SK-N-SH (cell line): ENCODE results near the gene TAC3. TPM values are rescaled to one million over a fixed set of nuclear protein-coding genes. Genes with fewer than 3 reads are reported as not detected.

ENCODE experiments used
- CTCF ChIA-PET: fragments of 300-600, 350-600 bp; formaldehyde crosslinking; extraction: SDS; loops from one replicate; lab custom pipeline; 2021; lab: Yijun Ruan, JAX
- POLR2A ChIA-PET: fragments of 350-600 bp; sonication (Branson Sonifier 250); formaldehyde crosslinking; extraction: SDS; loops from one replicate; lab custom pipeline; 2020; ENCODE audit warnings: antibody characterized with exemption, inconsistent platforms; lab: Yijun Ruan, JAX
- DNase-seq: peaks from one replicate; pipeline ENCODE4 v3.0.0; 2012
- H2AFZ ChIP-seq: fragments of 200-600 bp; sonication (generic); 2 replicates; pipeline ENCODE4 v1.8.1; 2016; ENCODE audit warnings: antibody characterized with exemption, mild to moderate bottlenecking, low read depth
- H3F3A ChIP-seq: fragments of 200-600 bp; sonication (generic); replicated peaks from 2 replicates; pipeline ENCODE3; 2016; ENCODE audit warnings: antibody characterized with exemption, mild to moderate bottlenecking; ENCODE audit not compliant: insufficient read depth
- H3K27ac ChIP-seq, 2 experiments: fragments of 200-500 bp in 1 of 2; fragments of 200-600 bp in 1 of 2; sonication (Bioruptor generic) in 1 of 2; sonication (generic), shearing (Covaris generic) in 1 of 2; 2 replicates each; pipeline versions ENCODE4 v1.5.1 to v1.6.1; 2014 to 2016; ENCODE audit warnings: low read depth in 2 of 2, inconsistent platforms in 1 of 2, low read length in 1 of 2, mild to moderate bottlenecking in 1 of 2, mixed read lengths in 1 of 2
- H3K27me3 ChIP-seq: fragments of 200-600 bp; sonication (generic), shearing (Covaris generic); 2 replicates; pipeline ENCODE4 v1.6.1; 2016; ENCODE audit warnings: mixed run types; ENCODE audit not compliant: insufficient read depth
- H3K36me3 ChIP-seq, 2 experiments: fragments of 200-500 bp in 1 of 2; fragments of 200-600 bp in 1 of 2; sonication (Bioruptor generic) in 1 of 2; sonication (generic) in 1 of 2; replicated peaks in 1 of 2; 2 replicates each; pipeline versions ENCODE3 to v1.5.1; 2014 to 2016; ENCODE audit warnings: low read length in 1 of 2, mild to moderate bottlenecking in 1 of 2; ENCODE audit not compliant: insufficient read depth in 2 of 2, control insufficient read depth in 1 of 2
- H3K4me1 ChIP-seq, 2 experiments: fragments of 200-500 bp in 1 of 2; fragments of 200-600 bp in 1 of 2; sonication (Bioruptor generic) in 1 of 2; sonication (generic), shearing (Covaris generic) in 1 of 2; 2 replicates each; pipeline versions ENCODE4 v1.5.1 to v1.6.1; 2014 to 2016; ENCODE audit warnings: low read depth in 1 of 2, low read length in 1 of 2, mixed run types in 1 of 2; ENCODE audit not compliant: insufficient read depth in 2 of 2, control insufficient read depth in 1 of 2
- H3K4me2 ChIP-seq: fragments of 200-600 bp; sonication (generic), shearing (Covaris generic); 2 replicates; pipeline ENCODE4 v1.6.1; 2017; ENCODE audit warnings: mixed run types
- H3K4me3 ChIP-seq, 2 experiments: fragments of 200-500 bp in 1 of 2; fragments of 200-600 bp in 1 of 2; sonication (Bioruptor generic) in 1 of 2; sonication (generic), shearing (Covaris generic) in 1 of 2; 2 replicates each; pipeline versions ENCODE4 v1.5.1 to v1.8.1; 2014 to 2016; ENCODE audit warnings: low read depth in 2 of 2, inconsistent platforms in 1 of 2, low read length in 1 of 2, mild to moderate bottlenecking in 1 of 2, mixed read lengths in 1 of 2, moderate library complexity in 1 of 2
- H3K79me2 ChIP-seq: fragments of 200-600 bp; sonication (generic); 2 replicates; pipeline ENCODE4 v1.8.1; 2017; ENCODE audit warnings: mild to moderate bottlenecking; ENCODE audit not compliant: insufficient read depth
- H3K9ac ChIP-seq: fragments of 200-600 bp; sonication (generic); 2 replicates; pipeline ENCODE4 v1.6.1; 2017; ENCODE audit warnings: mixed run types
- H3K9me2 ChIP-seq: fragments of 200-600 bp; sonication (generic); 2 replicates; pipeline ENCODE4 v1.6.1; 2017; ENCODE audit warnings: mixed run types
- H3K9me3 ChIP-seq: fragments of 200-600 bp; sonication (generic); 2 replicates; pipeline ENCODE4 v1.6.1; 2017; ENCODE audit warnings: mixed run types, mild to moderate bottlenecking, moderate library complexity
- H4K20me1 ChIP-seq: fragments of 200-600 bp; sonication (generic); 2 replicates; pipeline ENCODE4 v1.6.1; 2017; ENCODE audit warnings: mild to moderate bottlenecking, mixed run types; ENCODE audit not compliant: insufficient read depth
- CHD2 ChIP-seq: fragments of 150-350 bp; IDR thresholded peaks from 2 replicates; pipeline ENCODE4 v1.6.1; 2018; ENCODE audit warnings: low read length; ENCODE audit not compliant: partially characterized antibody
- ELF1 ChIP-seq: IDR thresholded peaks from 2 replicates; pipeline ENCODE4 v1.4.0; 2012
- EP300 ChIP-seq, 2 experiments: IDR thresholded peaks; 2 replicates each; pipeline versions ENCODE4 v1.4.0 to v1.6.1; 2012; ENCODE audit warnings: borderline replicate concordance in 1 of 2, low read depth in 1 of 2, low read length in 1 of 2
- EZH2phosphoT487 ChIP-seq: fragments of 200-600 bp; sonication (generic); IDR thresholded peaks from 2 replicates; pipeline ENCODE4 v1.6.1; 2017; ENCODE audit warnings: low read depth, mixed run types, mild to moderate bottlenecking, antibody characterized with exemption, moderate library complexity, borderline replicate concordance
- FOSL2 ChIP-seq: IDR thresholded peaks from 2 replicates; pipeline ENCODE4 v1.4.0; 2012; ENCODE audit warnings: low read depth, mild to moderate bottlenecking, moderate library complexity, borderline replicate concordance
- FOXJ3 ChIP-seq: sonication (generic); formaldehyde crosslinking; IDR thresholded peaks from 2 replicates; pipeline ENCODE4 v1.5.1; 2020; ENCODE audit warnings: mild to moderate bottlenecking, missing genetic modification reagents
- FOXM1 ChIP-seq: IDR thresholded peaks from 2 replicates; pipeline ENCODE4 v1.4.0; 2012; ENCODE audit warnings: low read depth, mild to moderate bottlenecking
- GABPA ChIP-seq: IDR thresholded peaks from 2 replicates; pipeline ENCODE4 v1.4.0; 2012; ENCODE audit warnings: low read depth, mild to moderate bottlenecking
- MEF2A ChIP-seq: IDR thresholded peaks from 2 replicates; pipeline ENCODE4 v1.4.0; 2012; ENCODE audit warnings: low read depth, borderline replicate concordance
- MXI1 ChIP-seq: IDR thresholded peaks from 2 replicates; pipeline ENCODE4 v1.6.1; 2012; ENCODE audit warnings: mild to moderate bottlenecking, low read depth, low read length, improper control_type of control experiment
- NRF1 ChIP-seq: IDR thresholded peaks from 2 replicates; pipeline ENCODE4 v1.6.1; 2012; ENCODE audit warnings: low read depth, mild to moderate bottlenecking, low read length
- PBX3 ChIP-seq: IDR thresholded peaks from 2 replicates; pipeline ENCODE4; 2012
- POLR2AphosphoS5 ChIP-seq: IDR thresholded peaks from 2 replicates; pipeline ENCODE4 v1.6.1; 2012; ENCODE audit warnings: low read depth, low read length
- RXRA ChIP-seq: IDR thresholded peaks from 2 replicates; pipeline ENCODE4 v1.4.0; 2012; ENCODE audit warnings: low read depth, mild to moderate bottlenecking, borderline replicate concordance
- TEAD4 ChIP-seq: IDR thresholded peaks from 2 replicates; pipeline ENCODE4 v1.4.0; 2012; ENCODE audit warnings: mild to moderate bottlenecking, borderline replicate concordance; ENCODE audit not compliant: insufficient read depth
- USF1 ChIP-seq: IDR thresholded peaks from 2 replicates; pipeline ENCODE4 v1.4.0; 2012; ENCODE audit warnings: low read depth, borderline replicate concordance
- WGBS: methylation state at CpG from one replicate; pipeline ENCODE4 v1.1.6; 2017; ENCODE audit warnings: low lambda C conversion rate; 5-methylcytosine and 5-hydroxymethylcytosine counted together
- polyA plus RNA-seq, 3 experiments: library from polyadenylated mRNA; depleted of rRNA; stranded (reverse); fragments of >200 nt; gene quantifications; 2 replicates each; pipeline ENCODE4 v1.2.3, GENCODE V29; 2012
- TF ChIP-seq, protein P1 (sequence below): fragments of 200-600 bp; sonication (generic); IDR thresholded peaks from 2 replicates; pipeline ENCODE4 v1.6.1; 2017; ENCODE audit warnings: antibody characterized with exemption, mild to moderate bottlenecking, moderate library complexity
- TF ChIP-seq, protein P2 (sequence below): fragments of 150-350 bp; IDR thresholded peaks from 2 replicates; pipeline ENCODE4 v1.6.1; 2016; ENCODE audit warnings: mild to moderate bottlenecking, low read depth, low read length

Gene TAC3
- polyA plus RNA-seq, 1 of the 3 experiments (the other 2 are of a cell fraction), result not detected

- no peak overlapping the region for H3K4me3 ChIP-seq
- TF ChIP-seq POLR2AphosphoS5, result no peak
- TF ChIP-seq CHD2, result no peak
- TF ChIP-seq EZH2phosphoT487, result no peak
- no peak for TF ChIP-seq GABPA
- no peak for TF ChIP-seq FOSL2
- TF ChIP-seq FOXJ3 (CRISPR knock-in tag), result no peak
- TF ChIP-seq, protein P1, sequence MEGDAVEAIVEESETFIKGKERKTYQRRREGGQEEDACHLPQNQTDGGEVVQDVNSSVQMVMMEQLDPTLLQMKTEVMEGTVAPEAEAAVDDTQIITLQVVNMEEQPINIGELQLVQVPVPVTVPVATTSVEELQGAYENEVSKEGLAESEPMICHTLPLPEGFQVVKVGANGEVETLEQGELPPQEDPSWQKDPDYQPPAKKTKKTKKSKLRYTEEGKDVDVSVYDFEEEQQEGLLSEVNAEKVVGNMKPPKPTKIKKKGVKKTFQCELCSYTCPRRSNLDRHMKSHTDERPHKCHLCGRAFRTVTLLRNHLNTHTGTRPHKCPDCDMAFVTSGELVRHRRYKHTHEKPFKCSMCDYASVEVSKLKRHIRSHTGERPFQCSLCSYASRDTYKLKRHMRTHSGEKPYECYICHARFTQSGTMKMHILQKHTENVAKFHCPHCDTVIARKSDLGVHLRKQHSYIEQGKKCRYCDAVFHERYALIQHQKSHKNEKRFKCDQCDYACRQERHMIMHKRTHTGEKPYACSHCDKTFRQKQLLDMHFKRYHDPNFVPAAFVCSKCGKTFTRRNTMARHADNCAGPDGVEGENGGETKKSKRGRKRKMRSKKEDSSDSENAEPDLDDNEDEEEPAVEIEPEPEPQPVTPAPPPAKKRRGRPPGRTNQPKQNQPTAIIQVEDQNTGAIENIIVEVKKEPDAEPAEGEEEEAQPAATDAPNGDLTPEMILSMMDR, result no peak
- TF ChIP-seq, protein P2, sequence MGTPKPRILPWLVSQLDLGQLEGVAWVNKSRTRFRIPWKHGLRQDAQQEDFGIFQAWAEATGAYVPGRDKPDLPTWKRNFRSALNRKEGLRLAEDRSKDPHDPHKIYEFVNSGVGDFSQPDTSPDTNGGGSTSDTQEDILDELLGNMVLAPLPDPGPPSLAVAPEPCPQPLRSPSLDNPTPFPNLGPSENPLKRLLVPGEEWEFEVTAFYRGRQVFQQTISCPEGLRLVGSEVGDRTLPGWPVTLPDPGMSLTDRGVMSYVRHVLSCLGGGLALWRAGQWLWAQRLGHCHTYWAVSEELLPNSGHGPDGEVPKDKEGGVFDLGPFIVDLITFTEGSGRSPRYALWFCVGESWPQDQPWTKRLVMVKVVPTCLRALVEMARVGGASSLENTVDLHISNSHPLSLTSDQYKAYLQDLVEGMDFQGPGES, result no peak
- TF ChIP-seq PBX3, result no peak
- TF ChIP-seq, all 33 proteins: peak for 0
- no peaks in the 10 kb centered on the region for H3K9me3 ChIP-seq
- no peaks in the 10 kb centered on the region for H3K79me2 ChIP-seq
- H3K4me2 ChIP-seq, result no peak overlapping the region
- no peaks in the 10 kb centered on the region; a peak in 2 of 4 replicates for H3K4me1 ChIP-seq
- peaks cover 14% of the 10 kb centered on the region; the same call in 1 of the 2 replicates for H4K20me1 ChIP-seq
- H2AFZ ChIP-seq, result no peak overlapping the region
- H3K36me3 ChIP-seq, result peaks cover 7 to 28% of the 10 kb centered on the region in 2 experiments
- H3K9ac ChIP-seq, result no peak overlapping the region
- H3K27ac ChIP-seq, result no peak overlapping the region
- ChIA-PET CTCF (interaction anchor here (1.2 to 2.6 kb wide), 4 partner anchors 8 to 70 kb away, joined by 3 to 13 read pairs (median 4); no protein-coding TSS in a partner anchor), POLR2A (no interaction called here)
- no peak for DNase-seq
- H3F3A ChIP-seq, result no peaks in the 10 kb centered on the region
- no peaks in the 10 kb centered on the region for H3K9me2 ChIP-seq
- no peaks in the 10 kb centered on the region for H3K27me3 ChIP-seq
- WGBS, result 94% methylated on average over 22 of the region's 26 CpGs
Measured at GRCh38 chr12:56995201-56995929, 21.0 kb downstream of the TAC3 start.

DNA sequence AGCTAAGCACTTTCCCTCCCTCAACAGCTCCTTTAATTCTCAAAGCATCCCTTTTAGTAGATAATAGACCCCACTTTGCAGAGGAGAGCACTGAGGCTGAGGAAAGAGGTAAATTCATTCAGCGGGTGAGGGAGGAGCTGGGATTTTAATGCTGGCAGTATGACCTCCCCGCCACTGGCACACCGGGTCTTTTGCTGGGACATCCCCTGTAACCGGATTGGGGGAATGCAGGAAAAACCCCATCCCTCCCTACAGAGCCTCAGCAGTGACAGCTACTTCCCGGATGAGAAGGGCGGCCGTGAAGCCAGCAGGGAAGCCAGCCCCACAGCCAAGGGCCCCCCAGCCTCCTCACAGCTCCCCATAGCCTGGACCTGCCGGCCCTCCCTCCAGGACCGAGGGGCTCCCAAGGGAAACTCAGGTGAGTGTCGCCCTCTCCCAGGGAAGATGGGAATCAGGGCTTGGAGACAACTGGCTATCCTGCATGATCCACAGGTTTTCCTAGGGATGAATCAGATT, 22.0 kb downstream of the TAC3 start:
- Histone ChIP-seq H3K4me1 (no peaks in the 10 kb centered on the region; a peak in 1 of 4 replicates), H3K9me3 (no peaks in the 10 kb centered on the region), H4K20me1 (peaks cover 7% of the 10 kb centered on the region; the same call in 1 of the 2 replicates), H3K4me2 (no peak overlapping the region), H3K9ac (no peak overlapping the region), H3K9me2 (no peaks in the 10 kb centered on the region), H3K4me3 (no peak overlapping the region), H3K79me2 (no peaks in the 10 kb centered on the region), H3F3A (no peaks in the 10 kb centered on the region), H3K36me3 (peaks cover 0 to 17% of the 10 kb centered on the region in 2 experiments), H3K27me3 (no peaks in the 10 kb centered on the region), H3K27ac (no peak overlapping the region), H2AFZ (no peak overlapping the region)
- ChIA-PET POLR2A (no interaction called here), CTCF (interaction anchor here (0.7 to 1.8 kb wide), 6 partner anchors 12 to 241 kb away, joined by 3 to 5 read pairs (median 4); partner anchors contain the start of gene ZBTB39)
- 81% methylated on average over 8 of the region's 10 CpGs for WGBS
- DNase-seq, result no peak
- TF ChIP-seq NRF1, result no peak
- no peak for TF ChIP-seq FOXM1
- no peak for TF ChIP-seq EP300 (IDR thresholded peaks at IDR 0.05; ENCODE audit: borderline replicate concordance in 1 of 2, low read depth in 1 of 2, low read length in 1 of 2)
- TF ChIP-seq MXI1, result no peak
- TF ChIP-seq RXRA, result no peak
- TF ChIP-seq MEF2A, result no peak
- no peak for TF ChIP-seq TEAD4
- no peak for TF ChIP-seq CHD2
- TF ChIP-seq USF1, result no peak
- TF ChIP-seq ELF1, result no peak
